HepG2 (cell line): ENCODE data around the gene POC1B.

Experiments used
- AFF4 ChIP-seq: sonication (generic); formaldehyde crosslinking; IDR thresholded peaks from 2 replicates; pipeline ENCODE4 v1.4.0; 2020; ENCODE audit warnings: missing genetic modification reagents
- CTCF ChIP-seq: sonication (generic); formaldehyde crosslinking; IDR thresholded peaks from 2 replicates; pipeline ENCODE4 v1.5.0; 2020; ENCODE audit warnings: mild to moderate bottlenecking, missing genetic modification reagents, moderate library complexity
- HCFC1 ChIP-seq: fragments of 150-350 bp; IDR thresholded peaks from 2 replicates; pipeline ENCODE4 v1.6.1; 2014; ENCODE audit warnings: low read depth, low read length
- MAFK ChIP-seq, 2 experiments: IDR thresholded peaks in 1 of 2; conservative IDR thresholded peaks in 1 of 2; 2 replicates each; pipeline ENCODE4 v1.6.1; 2011; ENCODE audit warnings: improper control_type of control experiment in 2 of 2, low read length in 2 of 2
- NFATC3 ChIP-seq: sonication (generic); formaldehyde crosslinking; IDR thresholded peaks from 2 replicates; pipeline ENCODE4 v1.5.1; 2020; ENCODE audit warnings: mild to moderate bottlenecking, missing genetic modification reagents
- NONO ChIP-seq, 2 experiments: fragments of 450-650 bp in 1 of 2; sonication (generic) in 1 of 2; formaldehyde crosslinking in 1 of 2; IDR thresholded peaks in 1 of 2; conservative IDR thresholded peaks in 1 of 2; 2 replicates each; pipeline versions ENCODE4 v1.6.1 to v1.8.0; 2017 to 2022; ENCODE audit warnings: mild to moderate bottlenecking in 1 of 2, missing genetic modification reagents in 1 of 2, moderate library complexity in 1 of 2
- TAF1 ChIP-seq: sonication (generic); formaldehyde crosslinking; IDR thresholded peaks from 2 replicates; pipeline ENCODE4 v1.4.0; 2020; ENCODE audit warnings: missing genetic modification reagents
- TCF12 ChIP-seq, 2 experiments: fragments of 450-650 bp in 1 of 2; sonication (generic) in 1 of 2; formaldehyde crosslinking in 1 of 2; IDR thresholded peaks; 2 replicates each; pipeline versions ENCODE4 v1.6.1 to v1.8.0; 2017 to 2022; ENCODE audit warnings: antibody characterized with exemption in 1 of 2, mild to moderate bottlenecking in 1 of 2, missing genetic modification reagents in 1 of 2, moderate library complexity in 1 of 2
- YY1 ChIP-seq: IDR thresholded peaks from 2 replicates; pipeline ENCODE4 v1.6.1; 2011; ENCODE audit warnings: low read length, low read depth, moderate library complexity, mild to moderate bottlenecking; ENCODE audit not compliant: insufficient read depth, insufficient replicate concordance
- ZNF513 ChIP-seq: sonication (generic); formaldehyde crosslinking; conservative IDR thresholded peaks from 2 replicates; pipeline ENCODE4 v1.5.0; 2020; ENCODE audit warnings: missing genetic modification reagents

- TF ChIP-seq TAF1 (CRISPR knock-in tag): no peak
- TF ChIP-seq NFATC3: no peak
- TF ChIP-seq NONO (IDR thresholded peaks at IDR 0.05): no peak
- no peak for TF ChIP-seq NONO (CRISPR knock-in tag; conservative IDR thresholded peaks at IDR 0.05)
- no peak for TF ChIP-seq ZNF513 (CRISPR knock-in tag)
- no peak for TF ChIP-seq AFF4
- TF ChIP-seq MAFK (conservative IDR thresholded peaks at IDR 0.05 in 1 of 2, IDR thresholded peaks at IDR 0.05 in 1 of 2; ENCODE audit: low read length in 2 of 2): no peak
- TF ChIP-seq YY1: no peak
- TF ChIP-seq TCF12 (IDR thresholded peaks at IDR 0.05): no peak
- no peak for TF ChIP-seq TCF12 (CRISPR knock-in tag; IDR thresholded peaks at IDR 0.05)
- no peak for TF ChIP-seq HCFC1
- no peak for TF ChIP-seq CTCF (CRISPR knock-in tag)
Measured at GRCh38 chr12:89501793-89502192, 24.1 kb downstream of the POC1B start.
